Activated naive CD4-positive, alpha-beta T cell treated with anti-CD3 and anti-CD28 coated beads, Interleukin-2, amount 50 U/mL, for 24 hours (primary cell): Measurements from ENCODE around the gene TMCC3.
"Not testable (repeated sequence)": the region's sequence is repeated elsewhere in the genome, so short reads cannot be mapped to it uniquely, and the experiment has no call there.

Source experiments
- H3K27ac Mint-ChIP-seq: one replicate; pipeline ENCODE4 v1.8.0; 2021; ENCODE audit warnings: mild to moderate bottlenecking, mixed read lengths
- H3K27me3 Mint-ChIP-seq: one replicate; pipeline ENCODE4 v1.8.0; 2021; ENCODE audit warnings: mixed read lengths
- H3K36me3 Mint-ChIP-seq: one replicate; pipeline ENCODE4 v1.8.0; 2021; ENCODE audit warnings: mixed read lengths
- H3K4me1 Mint-ChIP-seq: one replicate; pipeline ENCODE4 v1.8.0; 2021; ENCODE audit warnings: mixed read lengths
- H3K4me3 Mint-ChIP-seq: one replicate; pipeline ENCODE4 v1.8.0; 2021; ENCODE audit warnings: mild to moderate bottlenecking, mixed read lengths
- H3K9me3 Mint-ChIP-seq: one replicate; pipeline ENCODE4 v1.8.0; 2021; ENCODE audit warnings: mixed read lengths

Gene TMCC3

GRCh38 chr12:94557746-94558295 lies 92.5 kb downstream of the TMCC3 start:
- Mint-ChIP-seq H3K9me3 (no peaks in the 10 kb centered on the region), H3K4me1 (no peaks in the 10 kb centered on the region), H3K4me3 (no peak overlapping the region), H3K36me3 (no peaks in the 10 kb centered on the region), H3K27ac (no peak overlapping the region), H3K27me3 (peaks cover 7% of the 10 kb centered on the region)

- Mint-ChIP-seq H3K9me3 (no peaks in the 10 kb centered on the region), H3K27me3 (peaks cover 7% of the 10 kb centered on the region), H3K27ac (no peak overlapping the region), H3K36me3 (no peaks in the 10 kb centered on the region), H3K4me3 (no peak overlapping the region), H3K4me1 (no peaks in the 10 kb centered on the region)
Observed at GRCh38 chr12:94555687-94556086, 94.7 kb downstream of the TMCC3 start.

DNA sequence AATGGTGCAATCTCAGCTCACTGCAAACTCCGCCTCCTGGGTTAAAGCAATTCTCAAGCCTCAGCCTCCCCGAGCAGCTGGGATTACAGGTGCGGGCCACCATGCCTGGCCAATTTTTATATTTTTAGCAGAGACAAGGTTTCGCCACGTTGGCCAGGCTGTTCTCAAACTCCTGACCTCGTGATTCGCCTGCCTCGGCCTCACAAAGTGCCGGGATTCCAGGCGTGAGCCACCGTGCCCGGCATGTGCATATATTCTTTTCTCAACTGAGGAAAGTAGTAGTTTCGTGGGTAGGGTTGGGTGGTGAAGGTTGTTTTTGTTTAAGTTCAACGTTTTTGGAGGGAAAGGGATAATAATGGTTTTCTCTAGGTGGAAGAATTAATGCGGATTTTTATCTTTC lies 96.5 kb downstream of the TMCC3 start:
- Mint-ChIP-seq H3K4me1 (no peaks in the 10 kb centered on the region), H3K4me3 (no peak overlapping the region), H3K9me3 (no peaks in the 10 kb centered on the region)

DNA sequence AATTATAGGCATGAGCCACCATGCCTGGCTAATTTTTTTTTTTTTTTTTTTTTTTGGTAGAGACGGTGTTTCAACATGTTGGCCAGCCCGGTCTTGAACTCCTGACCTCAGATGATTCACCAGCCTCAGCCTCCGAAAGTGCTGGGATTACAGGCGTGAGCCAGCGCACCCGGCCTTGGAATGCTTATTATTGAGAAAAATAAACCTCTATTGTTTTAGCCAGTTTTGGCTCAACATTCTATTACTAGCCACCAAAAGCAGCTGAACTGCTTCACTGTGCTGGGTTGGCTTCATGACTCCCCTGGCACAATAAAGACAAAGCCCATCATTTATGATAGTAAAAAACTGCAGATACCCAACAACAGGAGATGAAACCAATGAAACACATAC lies 97.2 kb downstream of the TMCC3 start:
- Mint-ChIP-seq H3K27me3 (no peaks in the 10 kb centered on the region), H3K4me3 (no peak overlapping the region), H3K9me3 (peaks cover 1% of the 10 kb centered on the region)

More for the DNA sequence above, 96.5 kb downstream of the TMCC3 start:
- Mint-ChIP-seq H3K36me3 (no peaks in the 10 kb centered on the region), H3K27ac (no peak overlapping the region), H3K27me3 (peaks cover 2% of the 10 kb centered on the region)

DNA sequence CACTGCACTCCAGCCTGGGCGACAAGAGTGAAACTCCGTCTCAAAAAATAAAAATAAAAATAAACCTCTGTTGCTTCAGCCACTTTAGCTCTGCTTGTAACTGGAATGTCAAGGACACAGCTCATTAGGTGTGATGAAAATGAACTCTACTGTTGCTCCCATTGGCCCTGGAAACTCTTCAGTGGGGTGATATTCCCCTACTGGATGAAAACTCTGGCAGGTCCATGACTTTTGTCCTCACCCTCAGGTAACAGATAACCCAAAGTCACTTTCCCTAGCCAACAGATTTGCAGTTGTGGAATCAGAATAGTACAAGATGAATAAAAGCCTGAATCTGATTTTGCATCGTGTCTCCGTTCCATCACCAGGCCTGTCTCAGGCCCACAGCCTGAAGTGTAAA lies 98.5 kb downstream of the TMCC3 start:
- no peaks in the 10 kb centered on the region for H3K27me3 Mint-ChIP-seq

More for the DNA sequence above, 97.2 kb downstream of the TMCC3 start:
- no peak overlapping the region for H3K27ac Mint-ChIP-seq
- no peaks in the 10 kb centered on the region for H3K4me1 Mint-ChIP-seq
- no peaks in the 10 kb centered on the region for H3K36me3 Mint-ChIP-seq

DNA sequence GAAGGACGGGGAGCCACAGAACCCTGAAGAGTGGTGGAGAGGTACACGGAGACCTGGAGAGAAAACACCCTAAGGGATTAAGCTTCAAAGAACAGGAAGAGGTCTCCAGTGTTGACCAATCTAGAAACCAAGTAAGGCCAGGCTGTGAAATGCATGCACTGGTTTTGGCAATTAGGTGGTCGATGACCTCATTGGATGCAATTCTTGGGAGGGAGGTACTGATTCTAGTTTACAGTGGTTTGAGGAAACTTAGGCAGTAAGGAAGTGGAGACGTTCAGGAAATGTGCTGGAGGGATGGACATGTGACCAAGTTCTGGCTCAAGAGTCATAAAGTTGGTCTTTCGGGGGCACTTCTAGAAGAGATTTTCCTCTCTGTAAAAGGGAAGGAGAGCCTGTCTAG lies 99.4 kb downstream of the TMCC3 start:
- Mint-ChIP-seq H3K9me3 (peaks cover 11% of the 10 kb centered on the region), H3K27me3 (no peaks in the 10 kb centered on the region), H3K27ac (no peak overlapping the region), H3K4me1 (no peaks in the 10 kb centered on the region), H3K4me3 (no peak overlapping the region), H3K36me3 (peaks cover 8% of the 10 kb centered on the region)

More for the DNA sequence above, 98.5 kb downstream of the TMCC3 start:
- no peak overlapping the region for H3K4me3 Mint-ChIP-seq
- H3K36me3 Mint-ChIP-seq: peaks cover 7% of the 10 kb centered on the region
- peaks cover 11% of the 10 kb centered on the region for H3K9me3 Mint-ChIP-seq
- no peak overlapping the region for H3K27ac Mint-ChIP-seq
- no peaks in the 10 kb centered on the region for H3K4me1 Mint-ChIP-seq

GRCh38 chr12:94548833-94549232 lies 101.5 kb downstream of the TMCC3 start:
- Mint-ChIP-seq H3K36me3 (peaks cover 14% of the 10 kb centered on the region), H3K9me3 (peaks cover 11% of the 10 kb centered on the region)
- H3K4me1 Mint-ChIP-seq, H3K4me3 Mint-ChIP-seq, H3K27ac Mint-ChIP-seq, H3K27me3 Mint-ChIP-seq: not testable (repeated sequence)

DNA sequence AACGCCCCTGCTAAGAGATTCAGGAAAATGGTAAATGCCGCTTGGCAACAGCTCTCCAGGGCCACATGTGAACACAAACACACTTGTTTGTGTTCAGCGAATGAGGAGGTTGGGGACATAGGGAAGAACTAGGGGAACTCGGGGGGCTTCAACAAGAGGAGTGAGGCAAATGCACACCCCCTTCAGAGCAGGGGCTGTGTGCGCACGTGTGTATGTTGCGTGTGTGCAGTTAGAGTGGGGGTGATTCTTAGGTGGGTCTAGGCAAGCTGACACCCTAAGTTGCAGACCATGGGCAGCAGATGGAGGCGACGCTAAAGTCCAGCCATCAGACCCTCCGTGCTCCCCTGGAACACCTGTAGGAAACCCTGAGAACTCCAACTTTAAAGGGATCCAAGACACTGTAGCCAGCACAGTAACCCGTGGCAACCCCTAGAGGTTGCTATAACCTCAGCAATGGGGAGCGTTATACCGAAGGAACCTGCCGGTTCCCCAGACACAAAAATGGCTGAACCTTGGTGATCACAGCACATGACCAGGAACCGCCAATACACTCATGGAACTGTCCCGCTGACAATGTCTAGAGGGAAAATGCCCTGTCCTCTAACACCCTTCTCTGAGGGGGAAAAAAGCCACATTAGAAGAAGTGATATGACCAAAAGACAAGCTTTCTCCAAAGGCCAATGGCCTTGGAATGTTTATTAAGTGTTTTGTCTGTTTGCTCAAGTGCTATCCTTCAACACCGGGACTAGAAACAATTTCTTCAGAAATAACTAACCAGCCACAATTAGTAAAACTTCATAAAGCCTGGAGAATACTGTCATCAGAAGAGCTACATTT lies 104.2 kb downstream of the TMCC3 start:
- Mint-ChIP-seq H3K36me3 (peaks cover 15% of the 10 kb centered on the region), H3K27ac (no peak overlapping the region), H3K4me3 (no peak overlapping the region), H3K9me3 (peaks cover 11% of the 10 kb centered on the region), H3K4me1 (no peaks in the 10 kb centered on the region), H3K27me3 (no peaks in the 10 kb centered on the region)

DNA sequence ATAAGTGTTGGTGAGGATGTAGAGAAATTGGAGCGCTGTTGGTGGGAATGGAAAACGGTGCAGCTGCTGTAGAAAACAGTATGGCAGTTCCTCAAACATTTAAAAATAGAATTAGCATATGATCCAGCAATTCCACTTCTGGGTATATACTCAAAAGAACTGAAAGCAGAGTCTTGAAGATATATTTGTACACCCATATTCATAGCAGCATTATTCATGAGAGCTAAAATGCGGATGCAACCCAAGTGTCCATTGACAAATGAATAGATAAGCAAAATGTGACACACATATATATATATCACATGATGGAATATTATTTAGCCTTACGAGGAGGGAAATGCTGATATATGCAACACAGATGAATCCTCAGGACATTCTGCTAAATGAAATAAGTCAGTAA lies 106.0 kb downstream of the TMCC3 start:
- H3K36me3 Mint-ChIP-seq: peaks cover 15% of the 10 kb centered on the region
- H3K27ac Mint-ChIP-seq: no peak overlapping the region
- H3K27me3 Mint-ChIP-seq: no peaks in the 10 kb centered on the region
- H3K4me1 Mint-ChIP-seq: no peaks in the 10 kb centered on the region
- H3K4me3 Mint-ChIP-seq: no peak overlapping the region
- H3K9me3 Mint-ChIP-seq: peaks cover 11% of the 10 kb centered on the region

GRCh38 chr12:94538318-94538717 lies 112.0 kb downstream of the TMCC3 start:
- Mint-ChIP-seq H3K36me3 (no peaks in the 10 kb centered on the region), H3K27ac (no peak overlapping the region), H3K9me3 (no peaks in the 10 kb centered on the region), H3K27me3 (no peaks in the 10 kb centered on the region), H3K4me1 (no peaks in the 10 kb centered on the region), H3K4me3 (no peak overlapping the region)

GRCh38 chr12:94536040-94536965 lies 114.1 kb downstream of the TMCC3 start:
- H3K27me3 Mint-ChIP-seq: peaks cover 2% of the 10 kb centered on the region
- no peaks in the 10 kb centered on the region for H3K36me3 Mint-ChIP-seq
- H3K9me3 Mint-ChIP-seq: no peaks in the 10 kb centered on the region
- peaks cover 3% of the 10 kb centered on the region for H3K4me1 Mint-ChIP-seq
- no peak overlapping the region for H3K4me3 Mint-ChIP-seq
- H3K27ac Mint-ChIP-seq: no peak overlapping the region

GRCh38 chr12:94535510-94535921 lies 114.8 kb downstream of the TMCC3 start:
- H3K9me3 Mint-ChIP-seq: no peaks in the 10 kb centered on the region
- H3K4me3 Mint-ChIP-seq: no peak overlapping the region
- H3K4me1 Mint-ChIP-seq: peaks cover 3% of the 10 kb centered on the region
- no peak overlapping the region for H3K27ac Mint-ChIP-seq
- H3K36me3 Mint-ChIP-seq: no peaks in the 10 kb centered on the region
- peaks cover 2% of the 10 kb centered on the region for H3K27me3 Mint-ChIP-seq

- Mint-ChIP-seq H3K4me1 (peaks cover 3% of the 10 kb centered on the region), H3K4me3 (no peak overlapping the region), H3K36me3 (no peaks in the 10 kb centered on the region), H3K27ac (no peak overlapping the region), H3K9me3 (no peaks in the 10 kb centered on the region), H3K27me3 (peaks cover 2% of the 10 kb centered on the region)
Observed at GRCh38 chr12:94534774-94535509, 115.4 kb downstream of the TMCC3 start.

- H3K36me3 Mint-ChIP-seq: no peaks in the 10 kb centered on the region
- H3K9me3 Mint-ChIP-seq: no peaks in the 10 kb centered on the region
- H3K4me3 Mint-ChIP-seq: no peak overlapping the region
- H3K4me1 Mint-ChIP-seq: peaks cover 3% of the 10 kb centered on the region
- H3K27me3 Mint-ChIP-seq: peaks cover 2% of the 10 kb centered on the region
- H3K27ac Mint-ChIP-seq: no peak overlapping the region
Observed at GRCh38 chr12:94534278-94534677, 116.1 kb downstream of the TMCC3 start.
